Measurements from ENCODE around the gene ARPP21.

GRCh38 chr3:35644451-35644850, 5.1 kb downstream of the ARPP21 start:
- TF ChIP-seq PATZ1 (CRISPR knock-in tag; IDR thresholded peaks at IDR 0.05; ENCODE audit: borderline replicate concordance) (no peak), TSHZ2 (CRISPR knock-in tag; IDR thresholded peaks at IDR 0.05) (no peak), SNAI2 (CRISPR knock-in tag; IDR thresholded peaks at IDR 0.05) (no peak), ARNTL (CRISPR knock-in tag; IDR thresholded peaks at IDR 0.05; ENCODE audit: borderline replicate concordance, low read depth) (no peak), CSRNP3 (CRISPR knock-in tag; IDR thresholded peaks at IDR 0.05) (no peak), TOX (CRISPR knock-in tag; IDR thresholded peaks at IDR 0.05; ENCODE audit: borderline replicate concordance) (no peak), BACH2 (CRISPR knock-in tag; IDR thresholded peaks at IDR 0.05; ENCODE audit: borderline replicate concordance) (no peak), ZNF8 (CRISPR knock-in tag; IDR thresholded peaks at IDR 0.05) (no peak), TCF4 (CRISPR knock-in tag; IDR thresholded peaks at IDR 0.05; ENCODE audit: borderline replicate concordance) (no peak)
- TF ChIP-seq, protein P1, sequence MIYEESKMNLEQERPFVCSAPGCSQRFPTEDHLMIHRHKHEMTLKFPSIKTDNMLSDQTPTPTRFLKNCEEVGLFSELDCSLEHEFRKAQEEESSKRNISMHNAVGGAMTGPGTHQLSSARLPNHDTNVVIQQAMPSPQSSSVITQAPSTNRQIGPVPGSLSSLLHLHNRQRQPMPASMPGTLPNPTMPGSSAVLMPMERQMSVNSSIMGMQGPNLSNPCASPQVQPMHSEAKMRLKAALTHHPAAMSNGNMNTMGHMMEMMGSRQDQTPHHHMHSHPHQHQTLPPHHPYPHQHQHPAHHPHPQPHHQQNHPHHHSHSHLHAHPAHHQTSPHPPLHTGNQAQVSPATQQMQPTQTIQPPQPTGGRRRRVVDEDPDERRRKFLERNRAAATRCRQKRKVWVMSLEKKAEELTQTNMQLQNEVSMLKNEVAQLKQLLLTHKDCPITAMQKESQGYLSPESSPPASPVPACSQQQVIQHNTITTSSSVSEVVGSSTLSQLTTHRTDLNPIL (CRISPR knock-in tag; IDR thresholded peaks at IDR 0.05; ENCODE audit: low read depth), result no peak
